SIG-M5 treated with dmso at 0.1 percent for 504 hours (cell line): ENCODE measurements around the gene SOX12.

Experiments used
- DNase-seq: peaks from one replicate; lab custom pipeline; 2025; ENCODE audit not compliant: unreplicated experiment; lab: John Stamatoyannopoulos, UW

The SOX12 gene

GRCh38 chr20:301886-302848 lies 23.2 kb upstream of the SOX12 start:
- no peak for DNase-seq

- no peak for DNase-seq
Measured at GRCh38 chr20:305745-306144, 19.6 kb upstream of the SOX12 start.

GRCh38 chr20:308427-309038 lies 16.8 kb upstream of the SOX12 start:
- no peak for DNase-seq

- DNase-seq: no peak
Measured at GRCh38 chr20:309306-309840, 16.0 kb upstream of the SOX12 start.

GRCh38 chr20:309841-310644 lies 15.3 kb upstream of the SOX12 start:
- DNase-seq: peak; percentile 46

GRCh38 chr20:310645-311044 lies 14.7 kb upstream of the SOX12 start:
- DNase-seq: peak; percentile 46

- DNase-seq: no peak
Measured at GRCh38 chr20:311609-312008, 13.7 kb upstream of the SOX12 start.

GRCh38 chr20:312067-312466 lies 13.3 kb upstream of the SOX12 start:
- no peak for DNase-seq

- no peak for DNase-seq
Measured at GRCh38 chr20:312866-313265, 12.5 kb upstream of the SOX12 start.

- DNase-seq: no peak
Measured at GRCh38 chr20:313402-313801, 11.9 kb upstream of the SOX12 start.

GRCh38 chr20:313948-314347 lies 11.4 kb upstream of the SOX12 start:
- no peak for DNase-seq

GRCh38 chr20:316316-317068 lies 8.9 kb upstream of the SOX12 start:
- no peak for DNase-seq

- peak; percentile 89 for DNase-seq
Measured at GRCh38 chr20:324177-325044, 941 bp upstream of the SOX12 start.

- DNase-seq: peak; percentile 53
Measured at GRCh38 chr20:325889-326644, 715 bp downstream of the SOX12 start.

- DNase-seq: no peak
Measured at GRCh38 chr20:326645-327185, 1.4 kb downstream of the SOX12 start.

GRCh38 chr20:327186-328026 lies 2.1 kb downstream of the SOX12 start:
- peak; percentile 93 for DNase-seq
